Nephron (organoid): ENCODE results near the gene CAMK2N1.

Source experiments
- H3K27ac Mint-ChIP-seq, 3 experiments: 2 replicates each; pipeline ENCODE4 v1.8.0; 2020; ENCODE audit warnings: mixed read lengths in 3 of 3, mild to moderate bottlenecking in 2 of 3, moderate library complexity in 1 of 3
- H3K27me3 Mint-ChIP-seq: 2 replicates; pipeline ENCODE4 v1.8.0; 2021; ENCODE audit warnings: low read depth, mild to moderate bottlenecking, moderate library complexity, mixed read lengths
- H3K36me3 Mint-ChIP-seq: 2 replicates; pipeline ENCODE4 v1.8.0; 2020; ENCODE audit warnings: low read depth, mixed read lengths
- H3K4me1 Mint-ChIP-seq: 2 replicates; pipeline ENCODE4 v1.8.0; 2020; ENCODE audit warnings: mixed read lengths
- H3K4me3 Mint-ChIP-seq, 3 experiments: 2 replicates each; pipeline ENCODE4 v1.8.0; 2020; ENCODE audit warnings: mild to moderate bottlenecking in 3 of 3, mixed read lengths in 3 of 3, moderate library complexity in 2 of 3
- H3K9me3 Mint-ChIP-seq: 2 replicates; pipeline ENCODE4 v1.8.0; 2020; ENCODE audit warnings: mixed read lengths
- TF ChIP-seq, protein P1 (sequence below), 3 experiments: fragments of 200-600 bp; sonication (generic); IDR thresholded peaks; one replicate each; pipeline ENCODE4 v1.5.0; 2021; ENCODE audit warnings: antibody characterized with exemption in 3 of 3; ENCODE audit not compliant: unreplicated experiment in 3 of 3

Gene CAMK2N1

DNA sequence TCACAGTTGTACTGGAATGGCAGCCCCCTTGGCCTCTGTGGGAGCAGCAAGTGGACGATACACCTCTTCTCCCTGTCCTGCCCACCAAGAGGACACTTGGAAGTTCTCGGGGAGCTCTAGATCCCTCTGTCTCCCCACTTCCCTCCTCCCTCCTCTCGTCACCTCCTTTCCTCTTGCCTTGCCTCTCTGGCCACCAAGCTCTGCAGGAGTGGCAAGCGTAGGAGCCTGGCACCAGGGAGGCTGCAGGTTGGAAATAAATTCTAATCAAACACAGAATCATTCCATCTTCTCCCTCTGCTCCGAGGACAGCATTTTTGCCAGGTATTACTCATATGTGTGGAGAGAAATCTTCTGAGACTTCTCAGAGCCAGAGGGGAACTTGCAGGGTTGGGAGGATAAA lies 20.8 kb downstream of the CAMK2N1 start:
- TF ChIP-seq, protein P1, sequence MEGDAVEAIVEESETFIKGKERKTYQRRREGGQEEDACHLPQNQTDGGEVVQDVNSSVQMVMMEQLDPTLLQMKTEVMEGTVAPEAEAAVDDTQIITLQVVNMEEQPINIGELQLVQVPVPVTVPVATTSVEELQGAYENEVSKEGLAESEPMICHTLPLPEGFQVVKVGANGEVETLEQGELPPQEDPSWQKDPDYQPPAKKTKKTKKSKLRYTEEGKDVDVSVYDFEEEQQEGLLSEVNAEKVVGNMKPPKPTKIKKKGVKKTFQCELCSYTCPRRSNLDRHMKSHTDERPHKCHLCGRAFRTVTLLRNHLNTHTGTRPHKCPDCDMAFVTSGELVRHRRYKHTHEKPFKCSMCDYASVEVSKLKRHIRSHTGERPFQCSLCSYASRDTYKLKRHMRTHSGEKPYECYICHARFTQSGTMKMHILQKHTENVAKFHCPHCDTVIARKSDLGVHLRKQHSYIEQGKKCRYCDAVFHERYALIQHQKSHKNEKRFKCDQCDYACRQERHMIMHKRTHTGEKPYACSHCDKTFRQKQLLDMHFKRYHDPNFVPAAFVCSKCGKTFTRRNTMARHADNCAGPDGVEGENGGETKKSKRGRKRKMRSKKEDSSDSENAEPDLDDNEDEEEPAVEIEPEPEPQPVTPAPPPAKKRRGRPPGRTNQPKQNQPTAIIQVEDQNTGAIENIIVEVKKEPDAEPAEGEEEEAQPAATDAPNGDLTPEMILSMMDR (IDR thresholded peaks at IDR 0.05; ENCODE audit: unreplicated experiment in 3 of 3), result no peak
- H3K27me3 Mint-ChIP-seq, result peaks cover 41% of the 10 kb centered on the region
- H3K4me3 Mint-ChIP-seq, result no peak overlapping the region
- no peak overlapping the region for H3K27ac Mint-ChIP-seq
- peaks cover under 1% of the 10 kb centered on the region for H3K9me3 Mint-ChIP-seq
- peaks cover under 1% of the 10 kb centered on the region for H3K4me1 Mint-ChIP-seq
- no peaks in the 10 kb centered on the region for H3K36me3 Mint-ChIP-seq

DNA sequence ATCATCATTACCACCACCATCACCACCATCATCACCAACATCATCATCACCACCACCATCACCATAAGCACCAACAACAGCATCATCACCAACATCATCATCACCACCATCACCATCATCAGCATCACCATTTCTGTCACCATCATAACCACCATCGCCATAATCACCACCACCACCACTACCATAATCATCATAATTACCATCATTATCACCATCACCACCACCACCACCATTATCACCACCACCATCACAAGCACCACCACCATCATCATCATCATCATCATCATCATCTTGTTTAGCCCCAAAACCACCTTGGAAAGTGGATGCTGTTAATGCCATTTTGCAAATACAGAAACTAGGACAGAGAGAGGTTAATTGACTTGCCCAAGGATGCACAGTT lies 22.5 kb downstream of the CAMK2N1 start:
- H3K27me3 Mint-ChIP-seq, result peaks cover 44% of the 10 kb centered on the region
- TF ChIP-seq, protein P1 (IDR thresholded peaks at IDR 0.05; ENCODE audit: unreplicated experiment in 3 of 3), result no peak
- no peak overlapping the region for H3K4me3 Mint-ChIP-seq
- H3K4me1 Mint-ChIP-seq, result no peaks in the 10 kb centered on the region
- H3K9me3 Mint-ChIP-seq, result peaks cover 4% of the 10 kb centered on the region
- no peak overlapping the region for H3K27ac Mint-ChIP-seq
- no peaks in the 10 kb centered on the region for H3K36me3 Mint-ChIP-seq

DNA sequence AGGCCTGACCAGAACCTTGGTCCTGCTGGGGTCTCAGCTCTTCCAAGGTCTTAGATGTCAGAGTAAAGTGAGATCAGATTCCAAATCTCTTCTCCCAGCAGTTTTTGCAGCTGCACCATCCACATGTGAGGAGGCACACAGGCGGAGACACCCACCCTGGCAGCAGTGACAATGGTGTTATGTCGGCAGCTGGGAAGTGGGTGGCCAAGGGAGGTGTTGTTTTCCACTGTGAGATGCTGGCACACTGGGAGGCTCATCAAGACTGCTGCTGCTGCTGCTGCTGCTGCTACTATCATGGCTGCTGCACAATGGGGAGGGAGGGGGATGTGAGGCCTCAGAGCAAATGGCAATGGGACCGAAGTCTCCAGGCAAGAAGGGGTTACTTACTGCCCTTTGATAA lies 23.6 kb downstream of the CAMK2N1 start:
- Mint-ChIP-seq H3K36me3 (no peaks in the 10 kb centered on the region), H3K27ac (no peak overlapping the region), H3K4me3 (no peak overlapping the region), H3K4me1 (no peaks in the 10 kb centered on the region), H3K27me3 (peaks cover 43% of the 10 kb centered on the region), H3K9me3 (peaks cover 4% of the 10 kb centered on the region)
- TF ChIP-seq, protein P1 (IDR thresholded peaks at IDR 0.05; ENCODE audit: unreplicated experiment in 3 of 3), result no peak

DNA sequence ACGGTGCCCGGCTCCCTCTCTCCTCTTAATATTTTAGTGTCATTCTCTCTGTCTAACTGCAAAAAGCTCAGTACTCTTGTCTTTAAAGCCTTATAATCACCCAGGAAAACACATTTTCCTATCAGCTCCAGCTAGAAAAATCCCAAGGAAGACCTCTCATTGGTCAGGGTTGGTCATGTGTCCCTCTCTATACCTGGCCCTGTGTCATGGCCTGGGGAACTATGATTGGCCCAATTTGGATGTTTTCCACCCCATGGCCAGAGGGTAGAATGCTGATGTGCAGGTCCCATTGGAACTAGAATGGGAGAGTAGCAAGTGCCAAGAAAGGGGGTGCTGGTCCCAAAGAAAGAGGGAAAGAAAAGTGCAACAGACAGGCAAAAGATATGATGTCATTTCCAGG lies 27.3 kb downstream of the CAMK2N1 start:
- no peak overlapping the region for H3K27ac Mint-ChIP-seq
- TF ChIP-seq, protein P1 (IDR thresholded peaks at IDR 0.05; ENCODE audit: unreplicated experiment in 3 of 3), result no peak
- H3K36me3 Mint-ChIP-seq, result no peaks in the 10 kb centered on the region
- no peak overlapping the region for H3K4me3 Mint-ChIP-seq
- H3K27me3 Mint-ChIP-seq, result peaks cover 23% of the 10 kb centered on the region
- H3K9me3 Mint-ChIP-seq, result peaks cover 4% of the 10 kb centered on the region
- H3K4me1 Mint-ChIP-seq, result no peaks in the 10 kb centered on the region

DNA sequence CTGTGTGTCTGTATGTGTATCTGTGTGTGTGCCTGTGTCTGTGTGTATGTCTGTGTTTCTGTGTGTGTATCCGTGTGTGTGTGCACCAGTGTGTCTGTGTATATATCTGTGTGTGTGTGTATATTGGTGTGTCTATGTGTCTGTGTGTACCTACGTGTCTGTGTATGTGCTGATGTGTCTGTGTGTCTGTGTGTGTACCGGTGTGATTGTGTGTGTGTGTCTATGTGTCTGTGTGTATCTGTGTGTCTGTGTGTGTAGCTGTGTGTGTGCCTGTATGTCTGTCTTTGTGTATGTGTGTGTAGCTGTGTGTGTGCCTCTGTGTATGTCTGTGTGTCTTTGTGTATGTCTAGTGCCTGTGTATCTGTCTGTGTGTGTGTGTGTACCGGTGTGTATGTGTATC lies 32.0 kb downstream of the CAMK2N1 start:
- H3K36me3 Mint-ChIP-seq, result no peaks in the 10 kb centered on the region
- peaks cover 20% of the 10 kb centered on the region for H3K27me3 Mint-ChIP-seq
- H3K27ac Mint-ChIP-seq, result no peak overlapping the region
- no peaks in the 10 kb centered on the region for H3K9me3 Mint-ChIP-seq
- no peaks in the 10 kb centered on the region for H3K4me1 Mint-ChIP-seq
- TF ChIP-seq, protein P1 (IDR thresholded peaks at IDR 0.05; ENCODE audit: unreplicated experiment in 3 of 3), result no peak
- no peak overlapping the region for H3K4me3 Mint-ChIP-seq

DNA sequence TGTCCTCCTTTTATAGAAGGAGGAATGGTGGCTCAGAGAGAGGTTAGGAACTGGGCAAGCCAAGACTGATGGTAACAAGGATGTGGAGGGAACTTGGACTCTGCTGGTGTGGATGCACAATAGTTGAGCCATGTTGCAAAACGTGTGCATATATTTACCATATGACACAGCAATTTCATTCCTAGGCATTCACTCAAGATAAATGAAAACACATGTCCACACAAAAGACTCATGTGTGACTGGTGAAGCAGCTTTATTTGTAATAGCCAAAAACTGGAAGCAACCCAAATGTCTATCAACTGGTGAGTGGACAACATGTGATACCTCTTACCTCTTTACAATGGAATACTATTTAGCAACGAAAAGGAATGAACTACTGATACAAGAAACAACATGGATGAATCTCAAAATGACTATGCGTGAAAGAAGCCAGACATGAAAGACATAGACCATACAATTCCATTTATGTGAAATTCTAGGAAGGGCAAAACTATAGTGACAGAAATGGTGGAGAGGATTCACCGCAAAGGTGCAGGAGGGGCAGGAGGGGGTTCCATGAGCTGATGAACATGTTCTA lies 36.2 kb downstream of the CAMK2N1 start:
- H3K27ac Mint-ChIP-seq, result no peak overlapping the region
- H3K36me3 Mint-ChIP-seq, result no peaks in the 10 kb centered on the region
- H3K4me1 Mint-ChIP-seq, result no peaks in the 10 kb centered on the region
- H3K9me3 Mint-ChIP-seq, result no peaks in the 10 kb centered on the region
- H3K27me3 Mint-ChIP-seq, result peaks cover 33% of the 10 kb centered on the region
- TF ChIP-seq, protein P1 (IDR thresholded peaks at IDR 0.05; ENCODE audit: unreplicated experiment in 3 of 3), result no peak
- H3K4me3 Mint-ChIP-seq, result no peak overlapping the region
